Measurements from ENCODE around the gene MAPRE3.
A peak's percentile ranks its signal among the peaks of the same experiment; 100 is the strongest.

MAPRE3 gene

GRCh38 chr2:27038012-27038411 is 67.6 kb downstream of the MAPRE3 start:
- no peak overlapping the region for H3K27ac ChIP-seq (ENCODE audit: low read length)
- no peaks in the 10 kb centered on the region for H3K27me3 ChIP-seq (ENCODE audit: control insufficient read depth, insufficient read depth, low read length)
- H3K36me3 ChIP-seq (ENCODE audit: control insufficient read depth, low read depth, low read length): peaks cover 72% of the 10 kb centered on the region
- H3K9ac ChIP-seq (ENCODE audit: low read length): no peak overlapping the region
- H3K9me3 ChIP-seq (ENCODE audit: control insufficient read depth, low read depth, low read length): no peaks in the 10 kb centered on the region
- peaks cover 4% of the 10 kb centered on the region for H3K4me1 ChIP-seq (ENCODE audit: control insufficient read depth, low read depth, low read length)
- no peak overlapping the region for H3K4me3 ChIP-seq (ENCODE audit: low read length)

GRCh38 chr2:27038631-27039339 is 68.3 kb downstream of the MAPRE3 start:
- no peaks in the 10 kb centered on the region for H3K27me3 ChIP-seq (ENCODE audit: control insufficient read depth, insufficient read depth, low read length)
- no peaks in the 10 kb centered on the region for H3K4me1 ChIP-seq (ENCODE audit: control insufficient read depth, low read depth, low read length)
- no peak overlapping the region for H3K4me3 ChIP-seq (ENCODE audit: low read length)
- peaks cover 75% of the 10 kb centered on the region for H3K36me3 ChIP-seq (ENCODE audit: control insufficient read depth, low read depth, low read length)
- H3K9ac ChIP-seq (ENCODE audit: low read length): no peak overlapping the region
- no peak overlapping the region for H3K27ac ChIP-seq (ENCODE audit: low read length)
- H3K9me3 ChIP-seq (ENCODE audit: control insufficient read depth, low read depth, low read length): no peaks in the 10 kb centered on the region

- Histone ChIP-seq H3K36me3 (ENCODE audit: control insufficient read depth, low read depth, low read length) (peaks cover 75% of the 10 kb centered on the region), H3K27me3 (ENCODE audit: control insufficient read depth, insufficient read depth, low read length) (no peaks in the 10 kb centered on the region)
These were observed 69.0 kb downstream of the MAPRE3 start for GRCh38 chr2:27039426-27039825.

GRCh38 chr2:27039871-27040270 is 69.4 kb downstream of the MAPRE3 start:
- H3K27ac ChIP-seq (ENCODE audit: low read length): no peak overlapping the region
- H3K9me3 ChIP-seq (ENCODE audit: control insufficient read depth, low read depth, low read length): no peaks in the 10 kb centered on the region
- peaks cover 75% of the 10 kb centered on the region for H3K36me3 ChIP-seq (ENCODE audit: control insufficient read depth, low read depth, low read length)
- H3K9ac ChIP-seq (ENCODE audit: low read length): no peak overlapping the region
- no peaks in the 10 kb centered on the region for H3K4me1 ChIP-seq (ENCODE audit: control insufficient read depth, low read depth, low read length)
- H3K4me3 ChIP-seq (ENCODE audit: low read length): no peak overlapping the region
- H3K27me3 ChIP-seq (ENCODE audit: control insufficient read depth, insufficient read depth, low read length): no peaks in the 10 kb centered on the region

More at GRCh38 chr2:27039426-27039825, 69.0 kb downstream of the MAPRE3 start:
- Histone ChIP-seq H3K9me3 (ENCODE audit: control insufficient read depth, low read depth, low read length) (no peaks in the 10 kb centered on the region), H3K4me1 (ENCODE audit: control insufficient read depth, low read depth, low read length) (no peaks in the 10 kb centered on the region), H3K9ac (ENCODE audit: low read length) (no peak overlapping the region), H3K27ac (ENCODE audit: low read length) (no peak overlapping the region), H3K4me3 (ENCODE audit: low read length) (no peak overlapping the region)

GRCh38 chr2:27040282-27040681 is 69.8 kb downstream of the MAPRE3 start:
- Histone ChIP-seq H3K4me1 (ENCODE audit: control insufficient read depth, low read depth, low read length) (no peaks in the 10 kb centered on the region), H3K36me3 (ENCODE audit: control insufficient read depth, low read depth, low read length) (peaks cover 73% of the 10 kb centered on the region), H3K27ac (ENCODE audit: low read length) (no peak overlapping the region), H3K9ac (ENCODE audit: low read length) (no peak overlapping the region), H3K9me3 (ENCODE audit: control insufficient read depth, low read depth, low read length) (no peaks in the 10 kb centered on the region), H3K4me3 (ENCODE audit: low read length) (no peak overlapping the region), H3K27me3 (ENCODE audit: control insufficient read depth, insufficient read depth, low read length) (no peaks in the 10 kb centered on the region)

GRCh38 chr2:27041752-27042151 is 71.3 kb downstream of the MAPRE3 start:
- no peaks in the 10 kb centered on the region for H3K9me3 ChIP-seq (ENCODE audit: control insufficient read depth, low read depth, low read length)
- no peaks in the 10 kb centered on the region for H3K27me3 ChIP-seq (ENCODE audit: control insufficient read depth, insufficient read depth, low read length)
- no peak overlapping the region for H3K9ac ChIP-seq (ENCODE audit: low read length)
- H3K27ac ChIP-seq (ENCODE audit: low read length): no peak overlapping the region
- H3K4me3 ChIP-seq (ENCODE audit: low read length): no peak overlapping the region
- no peaks in the 10 kb centered on the region for H3K4me1 ChIP-seq (ENCODE audit: control insufficient read depth, low read depth, low read length)
- peaks cover 60% of the 10 kb centered on the region for H3K36me3 ChIP-seq (ENCODE audit: control insufficient read depth, low read depth, low read length)

GRCh38 chr2:27042159-27042661 is 71.8 kb downstream of the MAPRE3 start:
- no peaks in the 10 kb centered on the region for H3K4me1 ChIP-seq (ENCODE audit: control insufficient read depth, low read depth, low read length)
- H3K4me3 ChIP-seq (ENCODE audit: low read length): no peak overlapping the region
- no peak overlapping the region for H3K9ac ChIP-seq (ENCODE audit: low read length)
- H3K27ac ChIP-seq (ENCODE audit: low read length): no peak overlapping the region
- H3K9me3 ChIP-seq (ENCODE audit: control insufficient read depth, low read depth, low read length): no peaks in the 10 kb centered on the region
- H3K36me3 ChIP-seq (ENCODE audit: control insufficient read depth, low read depth, low read length): peaks cover 56% of the 10 kb centered on the region
- no peaks in the 10 kb centered on the region for H3K27me3 ChIP-seq (ENCODE audit: control insufficient read depth, insufficient read depth, low read length)

GRCh38 chr2:27042985-27043634 is 72.7 kb downstream of the MAPRE3 start:
- H3K27me3 ChIP-seq (ENCODE audit: control insufficient read depth, insufficient read depth, low read length): no peaks in the 10 kb centered on the region
- H3K9ac ChIP-seq (ENCODE audit: low read length): no peak overlapping the region
- H3K4me1 ChIP-seq (ENCODE audit: control insufficient read depth, low read depth, low read length): no peaks in the 10 kb centered on the region
- no peak overlapping the region for H3K27ac ChIP-seq (ENCODE audit: low read length)
- no peak overlapping the region for H3K4me3 ChIP-seq (ENCODE audit: low read length)
- peaks cover 48% of the 10 kb centered on the region for H3K36me3 ChIP-seq (ENCODE audit: control insufficient read depth, low read depth, low read length)
- no peaks in the 10 kb centered on the region for H3K9me3 ChIP-seq (ENCODE audit: control insufficient read depth, low read depth, low read length)

GRCh38 chr2:27049422-27050280 is 79.2 kb downstream of the MAPRE3 start:
- Histone ChIP-seq H3K4me3 (ENCODE audit: low read length) (peak overlapping the region; percentile 73), H3K27ac (ENCODE audit: low read length) (no peak overlapping the region), H3K4me1 (ENCODE audit: control insufficient read depth, low read depth, low read length) (peaks cover 4% of the 10 kb centered on the region), H3K36me3 (ENCODE audit: control insufficient read depth, low read depth, low read length) (peaks cover 7% of the 10 kb centered on the region), H3K9ac (ENCODE audit: low read length) (peak overlapping the region; percentile 61), H3K9me3 (ENCODE audit: control insufficient read depth, low read depth, low read length) (no peaks in the 10 kb centered on the region), H3K27me3 (ENCODE audit: control insufficient read depth, insufficient read depth, low read length) (no peaks in the 10 kb centered on the region)

- Histone ChIP-seq H3K36me3 (ENCODE audit: control insufficient read depth, low read depth, low read length) (peaks cover 15% of the 10 kb centered on the region), H3K27me3 (ENCODE audit: control insufficient read depth, insufficient read depth, low read length) (no peaks in the 10 kb centered on the region), H3K9ac (ENCODE audit: low read length) (peak overlapping the region; percentile 71), H3K4me1 (ENCODE audit: control insufficient read depth, low read depth, low read length) (peaks cover 4% of the 10 kb centered on the region), H3K4me3 (ENCODE audit: low read length) (peak overlapping the region; percentile 73), H3K27ac (ENCODE audit: low read length) (no peak overlapping the region), H3K9me3 (ENCODE audit: control insufficient read depth, low read depth, low read length) (no peaks in the 10 kb centered on the region)
These were observed 80.0 kb downstream of the MAPRE3 start for GRCh38 chr2:27050281-27050995.

Measured in iPS-18a (cell line).